Keratinocyte (primary cell): ENCODE data around the gene PDGFB.

Experiments used
- EZH2 ChIP-seq: IDR thresholded peaks from one replicate; pipeline ENCODE4 v1.6.1; 2012; ENCODE audit warnings: inconsistent platforms, mild to moderate bottlenecking, low read length, moderate library complexity
- TF ChIP-seq, protein P1 (sequence below), 3 experiments: IDR thresholded peaks in 1 of 3; conservative IDR thresholded peaks in 1 of 3; optimal IDR thresholded peaks in 1 of 3; 2 replicates in 2 of 3; 3 replicates in 1 of 3; pipeline versions ENCODE3 to v1.5.1; 2011; ENCODE audit warnings: low read length in 3 of 3, mild to moderate bottlenecking in 3 of 3, moderate library complexity in 2 of 3, control low read depth in 1 of 3, inconsistent platforms in 1 of 3; ENCODE audit not compliant: insufficient read depth in 2 of 3; ENCODE audit errors: extremely low read depth in 1 of 3

DNA sequence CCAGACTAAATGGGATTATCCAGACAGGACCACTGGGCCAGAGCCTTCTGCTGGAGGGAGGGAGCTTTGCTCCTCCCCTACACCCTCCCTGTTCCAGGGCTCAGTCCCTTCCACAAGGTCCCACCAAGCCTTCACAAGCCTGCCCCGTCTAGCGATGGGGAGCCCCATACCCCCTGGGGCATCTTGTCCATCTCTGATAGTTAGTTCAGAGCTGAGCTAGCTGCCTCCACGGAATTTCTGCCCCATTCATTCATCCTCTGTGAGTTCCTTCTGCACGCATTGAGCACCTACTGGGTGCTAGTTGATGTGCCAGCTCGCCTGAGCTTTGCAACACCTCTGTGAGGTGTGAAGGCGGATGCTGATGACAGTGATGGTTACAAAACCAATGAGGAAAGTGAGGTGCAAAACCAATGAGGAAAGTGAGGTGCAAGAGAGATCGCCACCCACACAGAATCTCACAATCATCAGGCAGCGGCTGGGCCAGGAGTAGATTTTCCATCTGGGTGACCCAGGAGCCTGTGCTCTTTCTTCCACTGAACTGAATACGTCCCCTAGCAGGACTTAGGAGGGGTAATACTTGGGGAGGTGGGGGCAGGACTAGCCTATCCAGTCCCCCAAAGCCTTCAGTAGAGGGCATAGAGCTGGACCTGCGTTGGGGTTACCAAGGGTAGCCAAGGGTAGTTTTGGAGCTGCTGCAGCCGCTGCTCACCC lies 70.8 kb downstream of the PDGFB start:
- TF ChIP-seq, protein P1, sequence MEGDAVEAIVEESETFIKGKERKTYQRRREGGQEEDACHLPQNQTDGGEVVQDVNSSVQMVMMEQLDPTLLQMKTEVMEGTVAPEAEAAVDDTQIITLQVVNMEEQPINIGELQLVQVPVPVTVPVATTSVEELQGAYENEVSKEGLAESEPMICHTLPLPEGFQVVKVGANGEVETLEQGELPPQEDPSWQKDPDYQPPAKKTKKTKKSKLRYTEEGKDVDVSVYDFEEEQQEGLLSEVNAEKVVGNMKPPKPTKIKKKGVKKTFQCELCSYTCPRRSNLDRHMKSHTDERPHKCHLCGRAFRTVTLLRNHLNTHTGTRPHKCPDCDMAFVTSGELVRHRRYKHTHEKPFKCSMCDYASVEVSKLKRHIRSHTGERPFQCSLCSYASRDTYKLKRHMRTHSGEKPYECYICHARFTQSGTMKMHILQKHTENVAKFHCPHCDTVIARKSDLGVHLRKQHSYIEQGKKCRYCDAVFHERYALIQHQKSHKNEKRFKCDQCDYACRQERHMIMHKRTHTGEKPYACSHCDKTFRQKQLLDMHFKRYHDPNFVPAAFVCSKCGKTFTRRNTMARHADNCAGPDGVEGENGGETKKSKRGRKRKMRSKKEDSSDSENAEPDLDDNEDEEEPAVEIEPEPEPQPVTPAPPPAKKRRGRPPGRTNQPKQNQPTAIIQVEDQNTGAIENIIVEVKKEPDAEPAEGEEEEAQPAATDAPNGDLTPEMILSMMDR (optimal IDR thresholded peaks at IDR 0.05 in 1 of 3, IDR thresholded peaks at IDR 0.05 in 1 of 3, conservative IDR thresholded peaks at IDR 0.05 in 1 of 3; ENCODE audit: extremely low read depth in 1 of 3, insufficient read depth in 2 of 3, low read length in 3 of 3), result no peak
- no peak for TF ChIP-seq EZH2
